K562 (cell line): ENCODE measurements around the gene SOX12. TPM values are rescaled to one million over a fixed set of nuclear protein-coding genes. Genes with fewer than 3 reads are reported as not detected.

ENCODE experiments used
- ARID1B ChIP-seq: fragments of 450-650 bp; IDR thresholded peaks from 2 replicates; pipeline ENCODE4 v1.6.1; 2016; ENCODE audit warnings: antibody characterized with exemption, mild to moderate bottlenecking, inconsistent platforms
- CEBPZ ChIP-seq: fragments of 150-350 bp; IDR thresholded peaks from 2 replicates; pipeline ENCODE4 v1.6.1; 2014; ENCODE audit warnings: low read depth, mild to moderate bottlenecking, low read length, borderline replicate concordance
- CREBBP ChIP-seq: IDR thresholded peaks from one replicate; pipeline ENCODE4 v1.6.1; 2012; ENCODE audit warnings: low read depth, mild to moderate bottlenecking, control low read depth, inconsistent platforms, low read length
- CSDE1 ChIP-seq, 2 experiments: fragments of 450-650 bp; IDR thresholded peaks; 2 replicates each; pipeline ENCODE4 v1.6.1; 2016; ENCODE audit warnings: mild to moderate bottlenecking in 1 of 2
- FOXM1 ChIP-seq, 2 experiments: fragments of 450-650 bp in 1 of 2; sonication (generic) in 1 of 2; formaldehyde crosslinking in 1 of 2; IDR thresholded peaks; 2 replicates each; pipeline versions ENCODE4 v1.6.1 to v1.9.0; 2017 to 2022; ENCODE audit warnings: low read depth in 2 of 2, mild to moderate bottlenecking in 2 of 2, missing genetic modification reagents in 1 of 2, moderate library complexity in 1 of 2
- HMG20A ChIP-seq: fragments of 450-650 bp; formaldehyde crosslinking; conservative IDR thresholded peaks from 2 replicates; pipeline ENCODE4 v1.4.0; 2020; ENCODE audit warnings: mild to moderate bottlenecking, mixed read lengths
- MYNN ChIP-seq, 2 experiments: sonication (generic); formaldehyde crosslinking in 1 of 2; IDR thresholded peaks; 2 replicates each; pipeline versions ENCODE4 v1.5.0 to v1.6.1; 2016 to 2020; ENCODE audit warnings: antibody characterized with exemption in 1 of 2, missing genetic modification reagents in 1 of 2
- NR3C1 ChIP-seq: sonication (generic); formaldehyde crosslinking; IDR thresholded peaks from 2 replicates; pipeline ENCODE4 v1.8.1; 2022; ENCODE audit warnings: missing genetic modification reagents
- OTX1 ChIP-seq: fragments of 450-650 bp; formaldehyde crosslinking; IDR thresholded peaks from 2 replicates; pipeline ENCODE4 v1.4.0; 2022; ENCODE audit warnings: mild to moderate bottlenecking
- RAD21 ChIP-seq, 2 experiments: fragments of 250-450 bp in 1 of 2; fragments of 450-650 bp in 1 of 2; sonication (Bioruptor Pico) in 1 of 2; formaldehyde crosslinking in 1 of 2; IDR thresholded peaks in 1 of 2; conservative IDR thresholded peaks in 1 of 2; 2 replicates each; pipeline versions ENCODE4 v1.4.0 to v1.8.0; 2020 to 2022; ENCODE audit warnings: mild to moderate bottlenecking in 2 of 2, moderate library complexity in 1 of 2
- SMAD1 ChIP-seq: fragments of 150-350 bp; IDR thresholded peaks from 2 replicates; pipeline ENCODE4 v1.6.1; 2014; ENCODE audit warnings: low read length, low read depth; ENCODE audit not compliant: partially characterized antibody
- SMAD2 ChIP-seq: fragments of 150-350 bp; IDR thresholded peaks from 2 replicates; pipeline ENCODE4 v1.6.1; 2014; ENCODE audit warnings: low read depth, mild to moderate bottlenecking, low read length
- TEAD2 ChIP-seq: fragments of 450-650 bp; IDR thresholded peaks from 2 replicates; pipeline ENCODE4 v1.6.1; 2016; ENCODE audit warnings: missing genetic modification characterization, control low read depth, missing compliant biosample characterization
- ZBTB5 ChIP-seq: fragments of 450-650 bp; IDR thresholded peaks from 2 replicates; pipeline ENCODE4 v1.6.1; 2017; ENCODE audit warnings: antibody characterized with exemption
- ZKSCAN3 ChIP-seq: fragments of 250-450 bp; sonication (Bioruptor Pico); IDR thresholded peaks from 2 replicates; pipeline ENCODE4 v1.4.0; 2020
- ZNF384 ChIP-seq: IDR thresholded peaks from 2 replicates; pipeline ENCODE4 v1.6.1; 2012; ENCODE audit warnings: low read depth, low read length, improper control_type of control experiment
- ZNF511 ChIP-seq: sonication (generic); formaldehyde crosslinking; IDR thresholded peaks from 2 replicates; pipeline ENCODE4 v1.8.0; 2022; ENCODE audit warnings: mild to moderate bottlenecking, missing genetic modification reagents
- ZNF668 ChIP-seq: fragments of 250-450 bp; sonication (Bioruptor Pico); IDR thresholded peaks from 2 replicates; pipeline ENCODE4 v1.8.0; 2022; ENCODE audit warnings: mild to moderate bottlenecking, inconsistent platforms
- ZSCAN29 ChIP-seq: fragments of 450-650 bp; IDR thresholded peaks from 2 replicates; pipeline ENCODE4 v1.6.1; 2017
- polyA plus RNA-seq, 8 experiments: library from polyadenylated mRNA; depleted of rRNA in 4 of 8; stranded (reverse) in 5 of 8; unstranded in 3 of 8; fragments of >200 nt; fragmentation: Nextera tagmentation in 2 of 8; fragmentation: Illumina TruSeq in 1 of 8; extraction: Ambion mirVana in 2 of 8; extraction: Trizol in 1 of 8; gene quantifications; 2 replicates each; pipeline versions ENCODE4 v1.2.1 to v1.2.3, GENCODE V29; 2011 to 2014; ENCODE audit warnings: inconsistent platforms in 1 of 8, missing spikeins in 1 of 8
- total RNA-seq, 7 experiments: library from RNA; depleted of rRNA in 6 of 7; stranded (reverse); fragments of >200 nt in 6 of 7; fragmentation: Illumina TruSeq in 2 of 7; extraction: Trizol in 2 of 7; gene quantifications; 2 replicates each; pipeline versions ENCODE4 v1.2.1 to v1.2.3, GENCODE V29; 2011 to 2021; ENCODE audit warnings: low replicate concordance in 1 of 7
- TF ChIP-seq, protein P1 (sequence below), 2 experiments: fragments of 450-650 bp in 1 of 2; sonication (generic) in 1 of 2; formaldehyde crosslinking; conservative IDR thresholded peaks; 2 replicates each; pipeline versions ENCODE4 v1.4.0 to v1.8.1; 2020 to 2022; ENCODE audit warnings: mild to moderate bottlenecking in 1 of 2, missing genetic modification reagents in 1 of 2

SOX12 gene
- total and polyA plus RNA-seq, 9 of the 15 experiments (the other 6 are each of a cell fraction or from before 2014, with no cell fraction given): 0.42 to 26.3 (median 2.6) TPM

DNA sequence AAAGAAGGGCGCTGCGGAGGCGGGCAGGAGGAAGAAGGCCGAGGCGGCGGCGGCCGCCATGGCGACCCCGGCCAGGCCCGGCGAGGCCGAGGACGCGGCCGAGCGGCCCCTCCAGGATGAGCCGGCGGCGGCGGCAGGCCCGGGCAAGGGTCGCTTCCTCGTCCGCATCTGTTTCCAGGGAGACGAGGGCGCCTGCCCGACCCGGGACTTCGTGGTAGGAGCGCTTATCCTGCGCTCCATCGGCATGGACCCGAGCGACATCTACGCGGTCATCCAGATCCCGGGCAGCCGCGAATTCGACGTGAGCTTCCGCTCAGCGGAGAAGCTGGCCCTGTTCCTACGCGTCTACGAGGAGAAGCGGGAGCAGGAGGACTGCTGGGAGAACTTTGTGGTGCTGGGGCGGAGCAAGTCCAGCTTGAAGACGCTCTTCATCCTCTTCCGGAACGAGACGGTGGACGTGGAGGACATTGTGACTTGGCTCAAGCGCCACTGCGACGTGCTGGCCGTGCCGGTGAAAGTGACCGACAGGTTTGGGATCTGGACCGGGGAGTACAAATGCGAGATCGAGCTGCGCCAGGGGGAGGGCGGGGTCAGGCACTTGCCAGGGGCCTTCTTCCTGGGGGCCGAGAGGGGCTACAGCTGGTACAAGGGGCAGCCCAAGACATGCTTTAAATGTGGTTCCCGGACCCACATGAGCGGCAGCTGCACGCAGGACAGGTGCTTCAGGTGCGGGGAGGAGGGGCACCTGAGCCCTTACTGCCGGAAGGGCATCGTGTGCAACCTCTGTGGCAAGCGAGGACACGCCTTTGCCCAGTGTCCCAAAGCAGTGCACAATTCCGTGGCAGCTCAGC, 27.2 kb upstream of the SOX12 start (continued):
- TF ChIP-seq ZNF384 (no peak), ZSCAN29 (peak; percentile 97), ZNF511 (CRISPR knock-in tag) (peak; percentile 40; the same call in 1 of the 2 replicates), ARID1B (no peak), SMAD1 (no peak), CEBPZ (no peak), CSDE1 (IDR thresholded peaks at IDR 0.05) (no peak), ZKSCAN3 (CRISPR knock-in tag) (no peak), FOXM1 (IDR thresholded peaks at IDR 0.05; ENCODE audit: low read depth) (no peak), FOXM1 (CRISPR knock-in tag; IDR thresholded peaks at IDR 0.05; ENCODE audit: low read depth) (no peak), RAD21 (CRISPR knock-in tag; conservative IDR thresholded peaks at IDR 0.05 in 1 of 2, IDR thresholded peaks at IDR 0.05 in 1 of 2) (peak in 1 of 2 experiments; percentile 7; a peak in 1 of 4 replicates), CREBBP (no peak), ZBTB5 (peak; percentile 71; the same call in 1 of the 2 replicates), MYNN (IDR thresholded peaks at IDR 0.05) (no peak), MYNN (CRISPR knock-in tag; IDR thresholded peaks at IDR 0.05) (no peak), SMAD2 (no peak), NR3C1 (CRISPR knock-in tag) (no peak), HMG20A (CRISPR knock-in tag) (no peak), OTX1 (CRISPR knock-in tag) (no peak), ZNF668 (no peak), TEAD2 (tag) (no peak)
- TF ChIP-seq, protein P1, sequence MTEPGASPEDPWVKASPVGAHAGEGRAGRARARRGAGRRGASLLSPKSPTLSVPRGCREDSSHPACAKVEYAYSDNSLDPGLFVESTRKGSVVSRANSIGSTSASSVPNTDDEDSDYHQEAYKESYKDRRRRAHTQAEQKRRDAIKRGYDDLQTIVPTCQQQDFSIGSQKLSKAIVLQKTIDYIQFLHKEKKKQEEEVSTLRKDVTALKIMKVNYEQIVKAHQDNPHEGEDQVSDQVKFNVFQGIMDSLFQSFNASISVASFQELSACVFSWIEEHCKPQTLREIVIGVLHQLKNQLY (CRISPR knock-in tag; conservative IDR thresholded peaks at IDR 0.05): no peak
